Frontal cortex (tissue), 4 donors: ENCODE measurements around the gene FGD3. TPM values are rescaled to one million over a fixed set of nuclear protein-coding genes. Genes with fewer than 3 reads are reported as not detected.

Experiments
- DNase-seq, 2 donors: peaks; one replicate each; pipeline ENCODE4 v3.0.0; 2012; ENCODE audit warnings: low spot score in 2 of 2
- FAIRE-seq: peaks from 2 replicates; lab custom pipeline; 2012; peaks lifted over from hg19 to GRCh38; lab: Jason Lieb, UNC
- total RNA-seq: library from RNA; depleted of rRNA; stranded (reverse); fragments of >200 nt; gene quantifications from one replicate; pipeline ENCODE4 v1.2.3, GENCODE V29; 2014
- donor health status: control.
- donor health status: control.
- donor health status: control.

FGD3 gene
- total RNA-seq, 1 donor from 2014 or later, result 17.9 TPM

DNA sequence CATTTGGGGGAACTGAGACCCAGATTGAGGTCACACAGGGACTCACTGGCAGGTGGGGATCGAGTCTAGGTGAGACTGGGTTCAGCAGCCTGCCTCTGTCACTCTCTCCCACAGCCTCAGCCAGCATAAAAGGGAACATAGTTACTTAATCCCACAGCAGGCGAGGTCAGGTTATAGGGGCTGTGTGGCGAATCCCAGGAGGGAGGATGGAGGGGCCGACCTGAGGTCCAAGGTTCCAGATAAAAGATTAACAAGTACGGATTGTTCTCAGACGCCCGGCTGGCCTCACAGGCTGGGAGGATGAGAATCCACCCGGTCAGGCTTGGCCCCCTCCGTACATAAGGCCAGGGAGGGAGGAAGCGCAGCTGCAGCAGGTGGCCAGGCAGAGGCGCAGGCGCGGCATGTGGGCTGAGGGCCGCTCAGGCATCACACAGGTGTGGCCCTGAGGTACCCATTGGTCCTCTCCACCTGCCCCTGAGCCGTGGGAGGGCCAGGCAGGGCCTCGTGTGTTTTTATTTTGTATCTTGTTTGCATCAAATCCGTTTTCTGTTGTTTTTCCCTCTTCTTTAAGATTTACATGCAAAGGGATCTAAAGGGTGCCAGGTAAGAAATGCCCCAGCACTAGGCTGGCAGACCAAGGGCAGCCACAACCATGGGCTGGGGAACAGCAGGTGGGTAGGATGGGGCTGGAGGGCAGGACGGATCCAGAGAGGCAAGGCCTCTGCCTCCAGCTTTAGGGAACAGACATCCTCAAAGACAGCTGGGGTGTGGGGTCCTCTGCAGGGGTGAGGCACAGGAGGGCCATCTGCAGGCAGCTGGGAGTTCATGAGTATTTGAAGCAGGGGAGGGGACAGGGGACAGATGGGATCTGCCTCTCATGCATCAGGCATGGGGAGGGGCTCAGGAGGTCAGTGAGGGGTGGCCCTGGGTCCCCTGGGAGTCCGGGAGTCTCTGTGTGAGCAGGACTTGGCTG, 114.8 kb downstream of the FGD3 start:
- DNase-seq, result no peak
- FAIRE-seq, result no peak

GRCh38 chr9:93064392-93065134, 117.2 kb downstream of the FGD3 start:
- FAIRE-seq, result no peak
- DNase-seq, result no peak

DNA sequence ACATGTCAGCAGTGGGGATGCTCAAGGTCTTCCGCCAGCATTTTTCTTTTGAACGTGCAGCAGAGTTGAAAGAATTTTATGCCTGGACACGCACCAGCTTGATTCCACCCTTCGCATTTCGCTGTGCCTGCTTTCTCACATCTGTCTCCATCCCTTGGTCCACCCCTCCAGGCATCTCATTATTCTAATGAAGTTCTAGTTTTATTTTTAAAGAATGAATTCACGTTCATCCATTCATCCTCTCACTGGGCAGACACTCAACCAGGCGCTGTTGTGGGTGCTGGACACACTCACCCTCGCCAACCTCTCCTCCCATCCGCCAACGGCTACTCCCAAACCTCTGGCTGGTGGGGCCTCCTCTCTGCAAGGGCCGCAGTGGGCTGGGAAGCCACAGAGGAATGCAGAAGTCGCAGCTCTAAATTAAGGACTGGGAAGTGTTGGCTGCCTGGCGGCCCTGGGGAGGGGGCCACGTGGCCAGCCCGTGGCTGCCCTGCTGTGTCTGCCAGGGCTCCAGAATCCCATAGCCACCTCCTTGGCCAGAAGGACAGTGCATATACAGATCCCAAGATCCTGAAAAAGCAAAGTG, 117.9 kb downstream of the FGD3 start:
- DNase-seq, result no peak
- no peak for FAIRE-seq

DNA sequence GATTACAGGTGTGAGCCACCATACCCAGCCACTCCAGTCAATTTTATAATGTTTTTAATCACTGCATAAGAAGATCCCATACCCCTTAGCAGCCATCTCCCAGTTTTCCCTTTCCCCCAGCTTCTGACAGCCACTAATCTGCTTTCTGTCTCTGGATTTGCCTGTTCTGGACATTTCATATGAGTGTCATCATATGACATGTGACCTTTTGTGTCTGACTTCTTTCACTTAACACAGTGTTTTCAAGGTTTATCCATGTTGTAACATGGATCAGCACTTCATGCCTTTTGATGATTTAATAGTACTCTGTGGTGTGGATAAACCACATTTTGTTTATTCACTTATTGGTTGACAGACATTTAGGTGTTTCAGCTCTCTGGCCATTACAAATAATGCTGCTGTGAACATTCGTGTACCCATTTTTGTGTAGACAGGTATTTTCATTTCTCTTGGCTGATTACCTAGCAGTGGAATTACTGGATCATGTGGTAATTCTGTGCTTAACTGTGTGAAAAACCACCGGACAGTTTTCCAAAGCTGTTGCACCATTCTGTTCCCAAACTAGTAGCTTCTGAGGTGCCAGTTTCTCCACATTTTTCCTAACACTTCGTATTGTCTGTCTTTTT, 119.8 kb downstream of the FGD3 start:
- DNase-seq, result no peak
- no peak for FAIRE-seq

GRCh38 chr9:93068956-93069355, 121.6 kb downstream of the FGD3 start:
- FAIRE-seq, result no peak
- no peak for DNase-seq

DNA sequence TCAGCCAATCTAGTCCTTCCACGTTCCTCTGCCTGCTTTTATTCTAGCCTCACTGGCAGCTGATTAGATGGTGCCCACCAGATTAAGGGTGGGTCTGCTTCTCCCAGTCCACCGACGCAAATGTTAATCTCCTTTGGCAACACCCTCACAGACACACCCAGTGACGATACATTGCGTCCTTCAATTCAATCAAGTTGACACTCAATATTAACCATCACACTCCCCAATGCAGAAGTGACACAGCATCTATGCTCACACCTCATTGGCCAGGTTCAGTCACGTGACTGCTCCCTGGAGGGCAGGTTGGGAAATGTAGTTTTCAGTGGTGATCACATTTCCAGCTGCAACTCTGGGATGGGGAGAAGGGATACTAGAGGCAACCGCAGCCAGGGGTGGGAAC, 124.1 kb downstream of the FGD3 start:
- FAIRE-seq (no peak), DNase-seq (no peak)

DNA sequence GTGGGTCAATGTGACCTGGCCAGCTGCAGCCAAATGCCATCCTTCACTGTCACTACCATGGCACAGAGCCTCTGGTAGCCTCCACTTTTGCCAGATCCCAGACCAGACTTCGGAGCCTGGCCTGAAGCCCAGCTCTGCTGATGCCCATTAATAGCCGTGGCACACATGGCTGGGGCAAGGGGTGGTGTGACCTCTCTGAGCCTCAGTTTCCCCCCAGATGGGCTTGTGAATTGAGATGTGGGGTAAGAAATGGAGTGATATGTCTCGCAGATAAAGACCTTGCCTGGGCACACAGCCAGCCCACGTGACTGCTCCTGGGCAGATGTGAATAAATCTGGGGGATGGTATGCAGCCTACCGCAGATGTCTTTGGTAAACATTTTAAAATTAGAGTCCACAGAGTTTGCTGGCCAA, 125.1 kb downstream of the FGD3 start:
- FAIRE-seq (no peak), DNase-seq (no peak)

DNA sequence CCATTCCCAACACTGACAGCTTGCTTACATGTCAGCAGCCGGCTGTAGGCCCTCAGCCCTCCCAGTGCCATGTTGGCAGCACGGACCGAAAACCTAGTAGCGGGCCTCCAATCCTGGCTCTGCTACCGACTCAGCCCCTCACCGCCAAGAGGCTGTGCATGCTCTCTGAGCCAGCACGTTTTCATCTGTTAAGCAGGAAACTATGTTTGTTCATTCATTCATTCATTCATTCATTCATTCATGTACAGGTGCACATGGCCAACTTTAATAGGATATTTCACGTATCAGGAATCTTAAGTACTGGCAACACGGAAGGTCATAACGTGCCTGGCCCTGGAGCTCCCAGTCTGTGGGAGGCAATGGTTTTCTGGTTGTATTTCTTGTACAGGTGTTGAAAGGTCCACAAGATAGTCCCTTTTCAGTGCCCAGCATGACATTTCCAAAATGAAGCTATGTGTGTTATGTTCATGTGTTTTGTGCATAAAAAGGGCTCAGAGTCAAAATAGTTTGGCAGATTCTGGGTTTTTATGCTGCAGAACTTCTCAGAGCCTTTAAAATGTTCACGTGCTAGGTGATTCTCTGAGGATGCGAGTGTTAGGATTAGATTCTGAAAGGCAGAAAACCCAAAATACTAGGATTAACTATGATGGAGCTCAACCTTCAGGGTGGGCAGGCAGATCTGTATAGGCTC, 128.9 kb downstream of the FGD3 start:
- no peak for DNase-seq
- no peak for FAIRE-seq

DNA sequence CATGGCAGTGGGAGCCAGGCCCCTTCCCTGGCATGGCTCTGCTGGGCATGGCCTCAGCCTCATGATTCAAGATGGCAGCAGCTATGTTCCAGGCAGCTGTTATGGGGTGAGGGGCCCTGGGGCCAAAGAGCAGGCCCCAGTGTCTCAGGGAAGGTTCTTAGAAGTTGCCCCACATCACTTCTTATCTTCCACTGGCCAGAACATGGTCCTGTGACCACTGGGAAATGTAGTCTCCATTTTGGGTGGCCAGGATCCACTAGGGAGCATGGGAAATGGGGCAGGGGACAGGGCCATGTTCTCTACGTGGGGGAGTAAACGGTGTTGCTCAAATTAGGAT, 129.4 kb downstream of the FGD3 start:
- FAIRE-seq (no peak), DNase-seq (no peak)

- DNase-seq (no peak), FAIRE-seq (no peak)
Observed at GRCh38 chr9:93077367-93077766, 130.0 kb downstream of the FGD3 start.

DNA sequence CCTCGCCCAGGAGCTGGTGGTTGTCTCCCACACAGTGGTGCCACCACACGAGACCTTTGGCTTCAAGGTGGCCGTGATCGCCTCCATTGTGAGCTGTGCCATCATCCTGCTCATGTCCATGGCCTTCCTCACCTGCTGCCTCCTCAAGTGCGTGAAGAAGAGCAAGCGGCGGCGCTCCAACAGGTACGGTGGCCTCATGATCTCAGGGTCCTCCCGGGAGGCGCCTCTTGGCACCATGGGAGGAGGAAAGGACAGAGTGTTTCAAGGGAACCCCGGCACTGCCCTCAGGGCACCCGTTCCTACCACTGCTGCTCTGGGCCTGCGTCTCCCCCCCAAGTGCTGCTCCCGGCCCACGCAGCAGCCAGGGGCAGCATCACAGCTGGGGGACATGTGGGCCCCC, 130.5 kb downstream of the FGD3 start:
- DNase-seq (no peak), FAIRE-seq (no peak)

- DNase-seq (no peak), FAIRE-seq (no peak)
Observed at GRCh38 chr9:93079371-93079770, 132.0 kb downstream of the FGD3 start.

DNA sequence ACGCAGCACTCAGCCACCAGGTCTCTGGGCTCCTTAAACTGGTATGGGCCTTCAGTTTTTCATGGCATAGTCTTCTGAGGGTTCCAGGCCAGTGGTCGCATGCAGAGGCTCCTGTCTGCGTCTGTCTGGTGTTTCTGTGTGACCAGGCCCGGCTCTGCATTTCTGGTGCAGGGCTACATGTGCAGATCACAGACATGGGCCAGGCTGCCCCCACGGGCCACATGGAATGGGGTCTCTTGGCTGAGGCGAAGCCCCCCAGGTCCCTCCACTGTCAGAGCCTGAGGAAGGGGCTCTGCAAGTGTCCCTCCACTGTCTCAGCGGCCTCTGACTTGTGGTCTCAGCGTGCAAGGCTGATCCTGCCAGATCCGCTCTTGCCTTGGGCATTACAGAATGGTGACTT, 133.1 kb downstream of the FGD3 start:
- no peak for DNase-seq
- no peak for FAIRE-seq

- FAIRE-seq, result no peak
- no peak for DNase-seq
Observed at GRCh38 chr9:93081081-93081529, 133.8 kb downstream of the FGD3 start.

DNA sequence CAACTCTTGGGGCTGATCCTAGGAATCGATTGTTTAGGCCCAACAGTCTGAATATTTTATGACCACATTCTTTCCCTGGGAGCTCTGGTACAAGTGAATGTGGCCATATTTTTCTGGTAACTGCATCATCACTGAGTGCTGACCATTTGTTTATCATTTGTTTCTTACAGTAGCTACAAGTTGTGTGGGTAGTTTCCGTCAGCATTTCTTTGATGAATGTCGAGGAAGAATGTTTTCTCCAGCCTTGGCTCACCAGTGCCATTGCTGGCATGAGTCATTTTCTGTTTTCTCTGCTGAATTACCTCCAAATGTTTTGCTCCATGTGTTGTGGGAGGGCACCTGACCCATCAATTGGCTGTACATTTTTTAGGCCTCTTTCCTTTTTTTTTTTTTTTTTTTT, 134.6 kb downstream of the FGD3 start:
- no peak for FAIRE-seq

GRCh38 chr9:93082841-93083411, 135.6 kb downstream of the FGD3 start:
- DNase-seq (no peak), FAIRE-seq (no peak)

More for the DNA sequence above, 134.6 kb downstream of the FGD3 start:
- DNase-seq, result no peak

DNA sequence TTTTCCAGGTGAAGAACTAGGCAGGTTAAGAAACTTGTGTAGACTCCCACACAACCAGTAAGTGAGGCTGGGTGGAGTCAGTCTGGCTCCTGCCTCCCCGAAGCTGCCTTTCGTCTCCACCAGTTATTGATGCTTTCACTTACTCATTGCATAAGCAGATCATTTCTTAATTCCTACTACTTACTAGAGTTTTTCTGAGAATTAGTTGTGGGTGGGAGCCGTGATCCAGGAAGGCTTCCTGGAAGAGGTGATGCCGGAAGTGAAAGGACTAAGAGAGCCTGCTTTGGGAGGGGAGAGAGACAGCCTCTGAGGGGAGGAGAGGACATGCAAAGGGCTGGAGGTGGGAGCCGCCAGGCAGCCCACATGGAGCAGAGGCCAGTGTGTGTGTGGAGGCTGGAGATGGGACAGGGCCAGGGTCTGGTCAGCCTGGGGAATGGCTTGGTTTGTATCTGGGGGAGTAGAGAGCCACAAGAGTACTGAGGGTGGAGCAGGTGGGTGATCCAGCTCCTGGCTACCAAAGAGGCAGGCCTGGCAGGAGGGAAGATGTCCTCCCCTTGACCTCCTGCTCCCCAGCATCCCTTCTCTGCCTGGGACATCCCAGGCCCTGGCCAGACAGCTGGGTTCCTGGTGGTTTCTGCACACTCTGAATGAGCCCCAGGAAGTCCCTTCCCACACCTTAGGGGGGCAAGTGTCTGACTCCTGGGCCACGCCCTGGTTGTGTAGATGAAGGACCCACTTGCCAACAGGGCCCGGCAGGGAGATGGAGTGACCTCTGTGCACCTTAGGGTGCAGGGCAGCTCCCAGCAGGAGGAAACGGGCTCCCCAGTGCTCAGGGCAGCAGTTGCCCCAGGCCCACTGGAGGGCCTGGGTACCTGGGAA, 136.5 kb downstream of the FGD3 start:
- DNase-seq (no peak), FAIRE-seq (no peak)

DNA sequence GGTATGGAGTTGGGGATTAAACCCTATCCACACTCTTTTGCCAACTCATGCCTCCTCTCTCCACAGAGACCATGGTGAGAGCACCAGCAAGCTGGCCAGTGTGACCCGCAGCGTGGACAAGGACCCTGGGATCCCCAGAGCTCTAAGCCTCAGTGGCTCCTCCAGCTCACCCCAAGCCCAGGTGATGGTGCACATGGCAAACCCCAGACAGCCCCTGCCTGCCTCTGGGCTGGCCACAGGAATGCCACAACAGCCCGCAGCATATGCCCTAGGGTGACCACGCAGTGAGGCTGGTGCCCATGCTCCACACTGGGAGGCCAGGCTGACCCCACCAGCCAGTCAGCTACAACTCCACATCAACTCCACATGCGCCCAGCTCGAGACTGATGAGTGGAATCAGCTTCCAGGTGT, 137.2 kb downstream of the FGD3 start:
- FAIRE-seq (no peak), DNase-seq (no peak)
